ENCODE data around the gene ADCY4.

Gene ADCY4

GRCh38 chr14:24315243-24315806 is 19.5 kb downstream of the ADCY4 start:
- no peak for DNase-seq (ENCODE audit: low read depth)

DNA sequence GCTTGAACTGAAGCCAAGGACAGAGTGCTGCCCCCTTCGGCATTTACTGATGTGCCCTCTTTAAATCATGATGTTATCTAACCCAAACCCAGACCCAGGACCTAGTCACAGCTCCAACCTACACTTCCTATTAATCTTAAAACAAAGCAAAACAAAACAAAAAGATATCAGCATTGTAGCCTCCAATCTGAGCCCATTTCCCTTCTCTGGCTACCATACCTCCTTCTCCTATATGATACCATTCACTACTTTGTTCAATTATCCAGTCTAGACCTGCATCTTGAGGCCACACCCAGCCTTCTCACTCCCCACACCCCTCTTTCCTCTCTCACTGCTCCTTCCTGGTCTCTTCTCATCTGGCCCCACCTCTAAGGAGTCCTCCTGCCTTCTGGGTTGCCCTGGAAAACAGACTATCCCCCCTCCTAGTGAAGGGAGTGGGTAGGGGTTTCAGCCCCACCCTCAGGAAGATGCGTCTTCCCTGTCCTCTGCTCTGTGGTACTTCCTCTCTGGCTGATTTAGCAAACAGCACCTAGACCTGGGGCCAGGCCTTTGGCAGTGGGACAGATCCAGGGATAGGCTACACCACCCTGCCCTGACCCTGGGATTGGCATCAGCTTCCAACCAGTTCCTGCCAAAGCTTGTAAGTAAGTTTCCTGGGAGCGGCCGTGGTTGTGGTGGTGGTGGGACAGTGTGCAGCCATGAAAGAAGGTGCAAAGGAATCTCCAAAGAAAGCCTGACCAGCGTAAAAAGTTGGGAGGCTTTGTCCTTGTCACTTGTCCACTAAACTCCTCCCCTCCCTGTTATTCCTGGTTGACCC is 20.3 kb downstream of the ADCY4 start:
- DNase-seq (ENCODE audit: low read depth) = no peak

- no peak for DNase-seq (ENCODE audit: low read depth)
Observed at GRCh38 chr14:24313913-24314312, 21.0 kb downstream of the ADCY4 start.

DNA sequence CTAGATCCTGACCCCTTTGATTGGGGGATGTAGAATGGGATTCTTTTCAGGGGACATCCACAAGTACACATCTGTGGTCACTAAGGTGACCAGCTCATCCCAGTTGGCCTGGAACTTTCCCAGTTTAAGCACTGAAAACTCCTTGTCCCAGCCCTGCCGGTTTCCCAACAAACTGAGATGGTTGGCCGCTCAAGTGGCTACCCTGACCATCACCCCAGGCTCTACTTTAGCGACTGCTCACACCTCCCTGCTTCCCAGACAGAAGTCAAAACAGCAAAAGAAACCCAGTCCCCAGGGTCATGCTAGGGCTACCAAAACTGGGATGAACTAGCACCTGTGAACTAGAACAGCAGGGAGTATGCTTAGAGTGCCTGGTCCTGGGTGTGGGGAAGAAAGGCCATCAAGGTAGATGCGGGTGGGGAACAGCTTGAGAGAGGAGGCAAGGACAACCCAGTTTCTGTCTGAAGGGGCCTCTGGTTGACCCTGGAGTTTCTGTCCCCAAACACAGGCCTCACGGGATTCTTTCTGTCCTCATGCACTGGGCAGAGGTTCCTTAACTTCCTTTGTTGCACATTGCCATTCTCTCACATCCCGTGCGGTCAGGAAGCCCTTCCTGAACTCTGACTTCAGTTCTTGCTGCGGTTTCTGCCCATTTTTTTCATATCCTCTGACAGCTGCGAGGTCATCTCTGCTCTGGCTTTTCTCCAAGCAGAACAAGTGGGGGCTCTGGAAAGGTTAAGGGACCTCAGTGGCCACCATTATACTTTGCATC is 21.9 kb downstream of the ADCY4 start:
- no peak for DNase-seq (ENCODE audit: low read depth)

GRCh38 chr14:24311837-24312615 is 22.8 kb downstream of the ADCY4 start:
- DNase-seq (ENCODE audit: low read depth) = peak; percentile 39

DNA sequence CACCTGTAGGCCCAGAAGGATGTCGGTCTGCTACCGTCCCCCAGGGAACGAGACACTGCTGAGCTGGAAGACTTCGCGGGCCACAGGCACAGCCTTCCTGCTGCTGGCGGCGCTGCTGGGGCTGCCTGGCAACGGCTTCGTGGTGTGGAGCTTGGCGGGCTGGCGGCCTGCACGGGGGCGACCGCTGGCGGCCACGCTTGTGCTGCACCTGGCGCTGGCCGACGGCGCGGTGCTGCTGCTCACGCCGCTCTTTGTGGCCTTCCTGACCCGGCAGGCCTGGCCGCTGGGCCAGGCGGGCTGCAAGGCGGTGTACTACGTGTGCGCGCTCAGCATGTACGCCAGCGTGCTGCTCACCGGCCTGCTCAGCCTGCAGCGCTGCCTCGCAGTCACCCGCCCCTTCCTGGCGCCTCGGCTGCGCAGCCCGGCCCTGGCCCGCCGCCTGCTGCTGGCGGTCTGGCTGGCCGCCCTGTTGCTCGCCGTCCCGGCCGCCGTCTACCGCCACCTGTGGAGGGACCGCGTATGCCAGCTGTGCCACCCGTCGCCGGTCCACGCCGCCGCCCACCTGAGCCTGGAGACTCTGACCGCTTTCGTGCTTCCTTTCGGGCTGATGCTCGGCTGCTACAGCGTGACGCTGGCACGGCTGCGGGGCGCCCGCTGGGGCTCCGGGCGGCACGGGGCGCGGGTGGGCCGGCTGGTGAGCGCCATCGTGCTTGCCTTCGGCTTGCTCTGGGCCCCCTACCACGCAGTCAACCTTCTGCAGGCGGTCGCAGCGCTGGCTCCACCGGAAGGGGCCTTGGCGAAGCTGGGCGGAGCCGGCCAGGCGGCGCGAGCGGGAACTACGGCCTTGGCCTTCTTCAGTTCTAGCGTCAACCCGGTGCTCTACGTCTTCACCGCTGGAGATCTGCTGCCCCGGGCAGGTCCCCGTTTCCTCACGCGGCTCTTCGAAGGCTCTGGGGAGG is 23.9 kb downstream of the ADCY4 start, which contains the start of gene LTB4R:
Gene LTB4R, plus strand, starts transcription at position 857 of the 959 bp plus-strand sequence. CDS start 4,150 bp downstream, outside the sequence.
- no peak for DNase-seq (ENCODE audit: low read depth)

- no peak for DNase-seq (ENCODE audit: low read depth)
Observed at GRCh38 chr14:24310265-24310645, 24.6 kb downstream of the ADCY4 start.

- no peak for DNase-seq (ENCODE audit: low read depth)
Observed at GRCh38 chr14:24309538-24310264, 25.2 kb downstream of the ADCY4 start, which contains the start of gene LTB4R2. TSS of gene LTB4R2 (plus strand) at chr14:24310140. CDS start at chr14:24310665, 525 bp downstream.

GRCh38 chr14:24308342-24309124 is 26.3 kb downstream of the ADCY4 start:
- no peak for DNase-seq (ENCODE audit: low read depth)

DNA sequence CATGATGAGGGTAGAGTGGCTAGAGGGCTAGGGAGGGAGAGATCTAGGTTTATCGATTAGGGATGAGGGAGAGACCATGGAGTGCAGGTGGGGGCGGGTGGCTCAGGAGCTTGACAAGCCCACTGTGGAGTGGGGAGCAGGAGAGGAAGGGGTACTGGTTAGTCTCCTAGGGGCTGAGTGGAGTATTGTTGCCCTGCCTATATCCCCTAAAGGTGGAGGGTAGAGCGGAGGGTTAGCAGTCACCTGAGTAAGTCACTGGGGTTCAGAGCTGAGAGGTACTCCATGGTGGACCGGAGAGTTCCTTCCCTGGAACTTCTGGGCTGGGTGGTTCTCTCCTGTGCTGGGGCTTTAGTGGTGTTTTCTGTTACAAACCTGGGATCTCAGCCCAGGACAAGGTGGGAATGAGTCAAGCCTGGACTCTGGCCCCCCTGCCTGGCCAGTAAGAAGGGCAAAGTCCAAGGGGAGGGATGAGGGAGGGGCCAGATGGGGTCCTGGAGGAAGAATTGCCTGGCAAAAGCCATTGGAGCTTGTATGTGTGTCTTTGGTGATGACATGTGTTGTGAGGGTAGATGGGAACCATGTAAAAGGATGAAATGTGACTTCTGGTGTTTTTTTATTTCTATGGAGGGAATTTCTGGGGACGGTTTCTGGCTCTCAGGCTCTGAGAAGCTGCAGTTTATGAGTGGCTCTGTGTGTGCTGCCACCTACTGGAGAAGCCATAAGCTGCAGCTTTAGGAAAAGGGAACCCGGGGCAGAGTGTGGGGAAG is 27.1 kb downstream of the ADCY4 start, which contains the start of gene CIDEB:
Gene CIDEB, minus strand, starts transcription at position 403 of the 767 bp plus-strand sequence. Its CDS starts 119 bp downstream, at position 284.
- no peak for DNase-seq (ENCODE audit: low read depth)

DNA sequence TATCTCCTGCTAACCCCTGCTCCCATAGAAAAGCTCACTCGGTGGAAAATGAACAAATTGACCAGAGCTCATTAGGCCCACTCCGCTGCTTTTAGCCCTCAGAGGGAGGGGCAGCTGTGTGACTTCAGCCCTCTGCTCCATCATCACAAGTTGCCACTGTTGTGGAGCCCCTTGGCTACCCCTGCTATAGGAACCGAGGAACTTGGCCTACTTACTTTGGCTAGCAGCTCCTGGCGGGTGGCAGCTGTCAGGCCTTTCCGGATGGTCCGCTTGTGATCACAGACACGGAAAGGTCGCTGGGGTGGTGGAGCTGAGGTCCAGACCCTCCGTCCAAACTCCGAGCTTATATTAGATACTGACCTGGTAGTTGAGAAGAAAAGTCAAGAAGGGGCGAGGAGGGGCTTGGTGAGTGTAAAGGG is 27.7 kb downstream of the ADCY4 start:
- no peak for DNase-seq (ENCODE audit: low read depth)

DNA sequence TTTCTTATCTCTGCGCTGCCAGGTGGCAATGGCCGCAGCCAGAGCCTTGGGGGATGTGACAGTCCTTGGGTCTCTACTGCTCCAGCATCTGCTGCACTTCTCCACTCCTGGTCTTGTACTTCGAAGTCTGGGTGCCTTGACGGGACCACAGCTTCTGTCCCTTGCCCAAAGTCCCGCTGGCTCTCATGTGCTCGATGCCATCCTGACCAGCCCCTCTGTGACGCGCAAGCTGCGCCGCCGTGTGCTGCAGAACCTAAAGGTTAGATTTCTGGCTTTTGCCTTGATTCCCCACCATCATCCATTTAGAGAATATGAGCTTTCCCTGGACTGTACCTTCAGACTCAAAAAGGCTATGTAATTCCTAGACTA is 30.9 kb downstream of the ADCY4 start:
- DNase-seq (ENCODE audit: low read depth) = no peak

DNA sequence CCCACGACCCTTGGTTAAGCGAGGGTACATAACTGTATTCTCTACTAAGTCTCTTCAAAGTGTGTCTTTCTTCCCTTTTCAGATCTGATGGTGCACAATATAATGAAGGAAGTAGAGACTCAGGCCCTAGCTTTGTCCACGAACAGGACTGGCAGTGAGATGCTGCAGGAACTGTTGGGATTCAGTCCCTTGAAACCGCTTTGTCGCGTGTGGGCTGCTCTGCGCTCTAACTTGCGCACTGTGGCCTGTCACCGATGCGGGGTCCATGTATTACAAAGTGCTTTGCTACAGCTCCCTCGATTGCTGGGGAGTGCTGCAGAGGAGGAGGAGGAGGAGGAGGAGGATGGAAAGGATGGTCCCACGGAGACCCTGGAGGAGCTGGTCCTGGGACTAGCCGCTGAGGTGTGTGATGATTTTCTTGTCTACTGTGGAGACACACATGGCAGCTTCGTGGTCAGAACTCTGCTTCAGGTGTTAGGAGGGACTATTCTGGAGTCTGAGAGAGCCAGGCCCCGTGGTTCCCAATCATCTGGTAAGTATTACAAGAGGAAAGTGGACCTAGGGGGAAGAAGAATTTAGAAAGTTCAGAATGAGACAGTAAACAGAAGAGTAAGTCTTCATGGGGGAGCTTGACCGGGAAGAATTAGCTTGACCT is 34.4 kb downstream of the ADCY4 start:
- no peak for DNase-seq (ENCODE audit: low read depth)

DNA sequence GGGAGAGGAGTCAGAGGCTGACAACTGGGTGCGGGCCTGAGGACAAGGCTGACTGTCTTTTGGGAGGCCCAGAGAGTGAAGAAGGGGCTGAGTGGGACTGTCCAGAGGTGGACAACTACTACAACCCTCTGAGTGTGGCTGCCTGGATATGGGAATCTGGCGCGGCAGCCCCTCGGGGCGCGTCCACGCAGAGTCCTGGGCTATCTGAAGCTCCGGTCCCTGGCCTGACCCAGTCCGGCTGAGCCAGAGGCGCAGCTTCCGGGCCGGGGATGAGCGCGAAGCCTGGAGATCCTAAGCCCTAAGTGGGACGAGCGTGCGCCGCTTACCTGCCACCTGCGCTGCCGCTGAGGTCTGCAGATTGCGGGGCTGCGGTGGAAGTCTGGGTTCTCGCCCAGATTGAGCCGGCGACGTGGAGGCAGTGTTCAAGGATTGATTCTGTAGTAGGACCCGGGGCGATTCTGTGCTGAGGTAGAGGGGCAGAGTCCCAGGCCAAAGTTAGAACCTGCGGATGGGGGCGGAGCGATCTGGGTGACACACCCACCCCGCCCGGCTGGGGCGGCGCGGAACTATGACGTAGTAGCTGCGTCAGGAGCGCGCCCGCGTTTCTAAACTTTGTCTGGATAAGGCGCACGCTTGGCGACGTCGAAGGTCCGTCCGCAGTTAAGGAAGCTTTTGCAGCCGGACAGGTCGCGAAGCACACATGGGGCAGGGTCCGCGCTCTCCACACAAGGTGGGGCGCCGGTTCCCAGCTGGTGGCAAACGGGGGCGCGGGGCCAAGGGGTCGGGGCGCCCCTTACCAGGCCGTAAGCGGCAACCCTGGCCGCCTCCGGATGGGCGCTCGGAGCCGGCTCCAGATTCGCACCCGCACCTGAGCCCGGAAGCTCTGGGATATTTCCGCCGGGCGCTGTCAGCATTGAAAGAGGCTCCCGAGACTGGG is 35.3 kb downstream of the ADCY4 start, which contains the start of the genes DHRS1 and NOP9:
Gene DHRS1, minus strand, starts transcription at position 526 of the 937 bp plus-strand sequence. CDS start 674 bp downstream, outside the sequence.
Gene NOP9, plus strand, starts transcription at position 596 of the 937 bp plus-strand sequence. Its CDS starts 105 bp downstream, at position 701.
- DNase-seq (ENCODE audit: low read depth) = no peak

GRCh38 chr14:24298892-24299254 is 36.0 kb downstream of the ADCY4 start:
- DNase-seq (ENCODE audit: low read depth) = peak; percentile 36

DNA sequence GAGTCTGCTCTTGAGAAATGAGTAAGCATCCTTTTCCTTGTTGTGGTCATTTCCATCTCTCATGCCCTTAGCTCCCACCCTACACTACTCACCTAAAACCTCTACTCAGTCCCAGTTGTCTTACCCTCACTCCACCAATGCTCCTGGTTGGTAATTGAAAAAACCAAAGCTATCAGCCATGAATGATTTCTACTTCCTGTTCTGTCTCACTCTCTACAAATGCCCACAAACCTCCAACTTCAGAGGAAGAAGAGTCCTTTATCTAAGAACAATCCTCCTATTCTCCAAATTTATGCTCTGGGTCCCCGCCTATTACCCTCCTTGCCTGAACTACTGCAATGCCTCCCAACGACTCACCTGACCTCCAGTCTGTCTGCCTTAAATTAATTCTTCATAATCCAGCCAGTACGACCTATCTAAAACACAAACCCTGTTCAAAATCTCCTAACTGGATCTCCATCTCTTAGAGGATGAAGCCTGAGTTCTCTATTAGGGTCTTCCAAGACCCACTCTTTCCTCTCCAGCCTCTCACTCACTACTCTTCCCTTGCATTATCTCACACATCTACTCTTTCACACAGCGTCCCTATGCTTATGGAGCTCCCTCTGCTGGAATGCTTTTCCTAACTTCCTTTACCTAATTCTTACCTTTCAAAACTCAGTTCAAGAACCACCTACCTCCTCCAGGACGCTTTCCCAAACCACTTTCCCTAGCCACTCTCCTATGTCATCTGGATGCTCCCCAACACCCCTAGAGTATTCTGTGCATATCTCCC is 37.5 kb downstream of the ADCY4 start:
- no peak for DNase-seq (ENCODE audit: low read depth)

Measured in GM04503 (cell line).